ENCODE measurements around the gene FOXD2. TPM values are rescaled to one million over a fixed set of nuclear protein-coding genes. Genes with fewer than 3 reads are reported as not detected.

The FOXD2 gene
- total RNA-seq, 1 experiment from 2014 or later = 0.07 TPM

DNA sequence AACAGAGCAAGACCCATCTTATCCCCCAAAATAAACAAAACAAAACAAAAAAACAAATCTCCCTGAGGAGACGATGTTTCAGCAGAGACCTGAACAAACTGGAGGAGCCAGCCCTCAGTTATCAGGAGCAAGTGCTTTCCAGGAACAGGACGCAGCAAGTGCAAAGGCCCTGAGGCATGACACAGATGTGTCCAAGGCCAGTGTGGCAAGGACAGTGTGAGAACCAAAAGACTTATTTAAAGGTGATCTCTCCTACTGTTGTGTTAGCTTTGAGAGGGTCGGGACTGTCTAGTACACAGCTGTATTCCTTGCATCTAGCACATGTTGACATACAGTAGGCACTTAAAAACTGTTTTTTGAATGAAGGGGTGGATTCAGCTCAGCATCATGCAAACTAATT, 48.0 kb downstream of the FOXD2 start:
- DNase-seq (ENCODE audit: low spot score) (no peak), ATAC-seq (no peak)
- Mint-ChIP-seq H3K4me3 (no peak overlapping the region), H3K27ac (no peak overlapping the region), H3K4me1 (no peaks in the 10 kb centered on the region), H3K27me3 (ENCODE audit: low read depth) (peaks cover 11% of the 10 kb centered on the region), H3K36me3 (no peaks in the 10 kb centered on the region), H3K9me3 (no peaks in the 10 kb centered on the region)
- ChIA-PET POLR2A (no interaction called here), CTCF (interaction anchor here (0.8 to 1.5 kb wide), 2 partner anchors 48 to 240 kb away, joined by 3 read pairs; partner anchors contain the start of gene FOXD2)
- TF ChIP-seq MXD4 (CRISPR knock-in tag; IDR thresholded peaks at IDR 0.05; ENCODE audit: borderline replicate concordance) = no peak
- no peak for TF ChIP-seq NFE2L1 (CRISPR knock-in tag; IDR thresholded peaks at IDR 0.05)
- TF ChIP-seq, protein P1, sequence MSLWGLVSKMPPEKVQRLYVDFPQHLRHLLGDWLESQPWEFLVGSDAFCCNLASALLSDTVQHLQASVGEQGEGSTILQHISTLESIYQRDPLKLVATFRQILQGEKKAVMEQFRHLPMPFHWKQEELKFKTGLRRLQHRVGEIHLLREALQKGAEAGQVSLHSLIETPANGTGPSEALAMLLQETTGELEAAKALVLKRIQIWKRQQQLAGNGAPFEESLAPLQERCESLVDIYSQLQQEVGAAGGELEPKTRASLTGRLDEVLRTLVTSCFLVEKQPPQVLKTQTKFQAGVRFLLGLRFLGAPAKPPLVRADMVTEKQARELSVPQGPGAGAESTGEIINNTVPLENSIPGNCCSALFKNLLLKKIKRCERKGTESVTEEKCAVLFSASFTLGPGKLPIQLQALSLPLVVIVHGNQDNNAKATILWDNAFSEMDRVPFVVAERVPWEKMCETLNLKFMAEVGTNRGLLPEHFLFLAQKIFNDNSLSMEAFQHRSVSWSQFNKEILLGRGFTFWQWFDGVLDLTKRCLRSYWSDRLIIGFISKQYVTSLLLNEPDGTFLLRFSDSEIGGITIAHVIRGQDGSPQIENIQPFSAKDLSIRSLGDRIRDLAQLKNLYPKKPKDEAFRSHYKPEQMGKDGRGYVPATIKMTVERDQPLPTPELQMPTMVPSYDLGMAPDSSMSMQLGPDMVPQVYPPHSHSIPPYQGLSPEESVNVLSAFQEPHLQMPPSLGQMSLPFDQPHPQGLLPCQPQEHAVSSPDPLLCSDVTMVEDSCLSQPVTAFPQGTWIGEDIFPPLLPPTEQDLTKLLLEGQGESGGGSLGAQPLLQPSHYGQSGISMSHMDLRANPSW (CRISPR knock-in tag; conservative IDR thresholded peaks at IDR 0.05; ENCODE audit: low read depth) = no peak
- TF ChIP-seq TP53 (CRISPR knock-in tag; IDR thresholded peaks at IDR 0.05) = no peak
- TF ChIP-seq IRF2 (CRISPR knock-in tag; IDR thresholded peaks at IDR 0.05; ENCODE audit: borderline replicate concordance, low read depth) = no peak
- TF ChIP-seq, protein P2, sequence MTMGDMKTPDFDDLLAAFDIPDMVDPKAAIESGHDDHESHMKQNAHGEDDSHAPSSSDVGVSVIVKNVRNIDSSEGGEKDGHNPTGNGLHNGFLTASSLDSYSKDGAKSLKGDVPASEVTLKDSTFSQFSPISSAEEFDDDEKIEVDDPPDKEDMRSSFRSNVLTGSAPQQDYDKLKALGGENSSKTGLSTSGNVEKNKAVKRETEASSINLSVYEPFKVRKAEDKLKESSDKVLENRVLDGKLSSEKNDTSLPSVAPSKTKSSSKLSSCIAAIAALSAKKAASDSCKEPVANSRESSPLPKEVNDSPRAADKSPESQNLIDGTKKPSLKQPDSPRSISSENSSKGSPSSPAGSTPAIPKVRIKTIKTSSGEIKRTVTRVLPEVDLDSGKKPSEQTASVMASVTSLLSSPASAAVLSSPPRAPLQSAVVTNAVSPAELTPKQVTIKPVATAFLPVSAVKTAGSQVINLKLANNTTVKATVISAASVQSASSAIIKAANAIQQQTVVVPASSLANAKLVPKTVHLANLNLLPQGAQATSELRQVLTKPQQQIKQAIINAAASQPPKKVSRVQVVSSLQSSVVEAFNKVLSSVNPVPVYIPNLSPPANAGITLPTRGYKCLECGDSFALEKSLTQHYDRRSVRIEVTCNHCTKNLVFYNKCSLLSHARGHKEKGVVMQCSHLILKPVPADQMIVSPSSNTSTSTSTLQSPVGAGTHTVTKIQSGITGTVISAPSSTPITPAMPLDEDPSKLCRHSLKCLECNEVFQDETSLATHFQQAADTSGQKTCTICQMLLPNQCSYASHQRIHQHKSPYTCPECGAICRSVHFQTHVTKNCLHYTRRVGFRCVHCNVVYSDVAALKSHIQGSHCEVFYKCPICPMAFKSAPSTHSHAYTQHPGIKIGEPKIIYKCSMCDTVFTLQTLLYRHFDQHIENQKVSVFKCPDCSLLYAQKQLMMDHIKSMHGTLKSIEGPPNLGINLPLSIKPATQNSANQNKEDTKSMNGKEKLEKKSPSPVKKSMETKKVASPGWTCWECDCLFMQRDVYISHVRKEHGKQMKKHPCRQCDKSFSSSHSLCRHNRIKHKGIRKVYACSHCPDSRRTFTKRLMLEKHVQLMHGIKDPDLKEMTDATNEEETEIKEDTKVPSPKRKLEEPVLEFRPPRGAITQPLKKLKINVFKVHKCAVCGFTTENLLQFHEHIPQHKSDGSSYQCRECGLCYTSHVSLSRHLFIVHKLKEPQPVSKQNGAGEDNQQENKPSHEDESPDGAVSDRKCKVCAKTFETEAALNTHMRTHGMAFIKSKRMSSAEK (CRISPR knock-in tag; IDR thresholded peaks at IDR 0.05; ENCODE audit: borderline replicate concordance) = no peak
- TF ChIP-seq ELF4 (CRISPR knock-in tag; IDR thresholded peaks at IDR 0.05; ENCODE audit: low read depth) = no peak
- no peak for TF ChIP-seq NFYB (CRISPR knock-in tag; conservative IDR thresholded peaks at IDR 0.05; ENCODE audit: low read depth)
- no peak for TF ChIP-seq JAZF1 (CRISPR knock-in tag; IDR thresholded peaks at IDR 0.05)
- TF ChIP-seq, protein P3, sequence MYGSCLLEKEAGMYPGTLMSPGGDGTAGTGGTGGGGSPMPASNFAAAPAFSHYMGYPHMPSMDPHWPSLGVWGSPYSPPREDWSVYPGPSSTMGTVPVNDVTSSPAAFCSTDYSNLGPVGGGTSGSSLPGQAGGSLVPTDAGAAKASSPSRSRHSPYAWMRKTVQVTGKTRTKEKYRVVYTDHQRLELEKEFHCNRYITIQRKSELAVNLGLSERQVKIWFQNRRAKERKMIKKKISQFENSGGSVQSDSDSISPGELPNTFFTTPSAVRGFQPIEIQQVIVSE (CRISPR knock-in tag; IDR thresholded peaks at IDR 0.05; ENCODE audit: borderline replicate concordance) = no peak
- no peak for TF ChIP-seq ESRRA (CRISPR knock-in tag; IDR thresholded peaks at IDR 0.05; ENCODE audit: borderline replicate concordance)
- TF ChIP-seq, protein P4, sequence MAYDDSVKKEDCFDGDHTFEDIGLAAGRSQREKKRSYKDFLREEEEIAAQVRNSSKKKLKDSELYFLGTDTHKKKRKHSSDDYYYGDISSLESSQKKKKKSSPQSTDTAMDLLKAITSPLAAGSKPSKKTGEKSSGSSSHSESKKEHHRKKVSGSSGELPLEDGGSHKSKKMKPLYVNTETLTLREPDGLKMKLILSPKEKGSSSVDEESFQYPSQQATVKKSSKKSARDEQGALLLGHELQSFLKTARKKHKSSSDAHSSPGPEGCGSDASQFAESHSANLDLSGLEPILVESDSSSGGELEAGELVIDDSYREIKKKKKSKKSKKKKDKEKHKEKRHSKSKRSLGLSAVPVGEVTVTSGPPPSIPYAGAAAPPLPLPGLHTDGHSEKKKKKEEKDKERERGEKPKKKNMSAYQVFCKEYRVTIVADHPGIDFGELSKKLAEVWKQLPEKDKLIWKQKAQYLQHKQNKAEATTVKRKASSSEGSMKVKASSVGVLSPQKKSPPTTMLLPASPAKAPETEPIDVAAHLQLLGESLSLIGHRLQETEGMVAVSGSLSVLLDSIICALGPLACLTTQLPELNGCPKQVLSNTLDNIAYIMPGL (CRISPR knock-in tag; IDR thresholded peaks at IDR 0.05) = no peak
- no peak for TF ChIP-seq RELA (CRISPR knock-in tag; IDR thresholded peaks at IDR 0.05; ENCODE audit: borderline replicate concordance)
- no peak for TF ChIP-seq ZNF423 (CRISPR knock-in tag; IDR thresholded peaks at IDR 0.05)
- TF ChIP-seq, protein P5, sequence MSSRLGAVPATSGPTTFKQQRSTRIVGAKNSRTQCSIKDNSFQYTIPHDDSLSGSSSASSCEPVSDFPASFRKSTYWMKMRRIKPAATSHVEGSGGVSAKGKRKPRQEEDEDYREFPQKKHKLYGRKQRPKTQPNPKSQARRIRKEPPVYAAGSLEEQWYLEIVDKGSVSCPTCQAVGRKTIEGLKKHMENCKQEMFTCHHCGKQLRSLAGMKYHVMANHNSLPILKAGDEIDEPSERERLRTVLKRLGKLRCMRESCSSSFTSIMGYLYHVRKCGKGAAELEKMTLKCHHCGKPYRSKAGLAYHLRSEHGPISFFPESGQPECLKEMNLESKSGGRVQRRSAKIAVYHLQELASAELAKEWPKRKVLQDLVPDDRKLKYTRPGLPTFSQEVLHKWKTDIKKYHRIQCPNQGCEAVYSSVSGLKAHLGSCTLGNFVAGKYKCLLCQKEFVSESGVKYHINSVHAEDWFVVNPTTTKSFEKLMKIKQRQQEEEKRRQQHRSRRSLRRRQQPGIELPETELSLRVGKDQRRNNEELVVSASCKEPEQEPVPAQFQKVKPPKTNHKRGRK (CRISPR knock-in tag; IDR thresholded peaks at IDR 0.05; ENCODE audit: borderline replicate concordance) = no peak
- TF ChIP-seq CBFB (CRISPR knock-in tag; IDR thresholded peaks at IDR 0.05; ENCODE audit: low read depth) = no peak
- TF ChIP-seq JUN (CRISPR knock-in tag; IDR thresholded peaks at IDR 0.05) = no peak
- TF ChIP-seq ZNF121 (CRISPR knock-in tag; IDR thresholded peaks at IDR 0.05) = no peak

Measured in WTC11 (cell line).